CD14-positive monocyte (primary cell): ENCODE results near the gene GRIK2. TPM values are rescaled to one million over a fixed set of nuclear protein-coding genes. Genes with fewer than 3 reads are reported as not detected.

Experiments
- DNase-seq, 3 donors: peaks; one replicate each; pipeline ENCODE4 v3.0.0-alpha.2; 2011 to 2022
- H2AFZ ChIP-seq: 2 replicates; pipeline ENCODE4 v1.6.0; 2012; ENCODE audit warnings: mild to moderate bottlenecking, low read depth, low read length, inconsistent platforms; ENCODE audit not compliant: insufficient read depth, poor library complexity, severe bottlenecking
- H3K27ac ChIP-seq, 2 donors: 1 replicate in 1 of 2; 2 replicates in 1 of 2; pipeline ENCODE4 v1.5.1; 2012 to 2013; ENCODE audit warnings: low read length in 2 of 2, control low read depth in 1 of 2, inconsistent platforms in 1 of 2, low read depth in 1 of 2, mild to moderate bottlenecking in 1 of 2
- H3K27me3 ChIP-seq, 2 donors: one replicate each; pipeline versions ENCODE4 v1.6.0 to v1.6.1; 2011 to 2013; ENCODE audit warnings: low read length in 2 of 2; ENCODE audit not compliant: control insufficient read depth in 2 of 2, insufficient read depth in 2 of 2
- H3K36me3 ChIP-seq, 2 donors: replicated peaks in 1 of 2; 1 replicate in 1 of 2; 2 replicates in 1 of 2; pipeline versions ENCODE4 v1.5.1 to v1.6.1; 2012 to 2013; ENCODE audit warnings: low read length in 2 of 2, control low read depth in 1 of 2, inconsistent platforms in 1 of 2, mild to moderate bottlenecking in 1 of 2; ENCODE audit not compliant: insufficient read depth in 2 of 2, control insufficient read depth in 1 of 2
- H3K4me1 ChIP-seq, 2 donors: 1 replicate in 1 of 2; 2 replicates in 1 of 2; pipeline versions ENCODE4 v1.5.1 to v1.6.1; 2012 to 2013; ENCODE audit warnings: low read length in 2 of 2, control low read depth in 1 of 2, inconsistent platforms in 1 of 2, mild to moderate bottlenecking in 1 of 2, moderate library complexity in 1 of 2; ENCODE audit not compliant: insufficient read depth in 2 of 2, control insufficient read depth in 1 of 2
- H3K4me2 ChIP-seq: replicated peaks from 2 replicates; pipeline ENCODE3; 2012; ENCODE audit warnings: low read length, moderate library complexity, mild to moderate bottlenecking; ENCODE audit not compliant: poor library complexity, severe bottlenecking; ENCODE audit errors: extremely low read depth
- H3K4me3 ChIP-seq, 3 experiments: fragments of 200-600 bp in 1 of 3; sonication (generic) in 1 of 3; replicated peaks in 1 of 3; 1 replicate in 2 of 3; 2 replicates in 1 of 3; pipeline ENCODE4 v1.5.1; 2011 to 2013; ENCODE audit warnings: low read length in 3 of 3, mild to moderate bottlenecking in 3 of 3, control low read depth in 2 of 3, low read depth in 2 of 3, inconsistent platforms in 1 of 3, moderate library complexity in 1 of 3
- H3K79me2 ChIP-seq: 2 replicates; pipeline ENCODE4 v1.6.0; 2012; ENCODE audit warnings: mild to moderate bottlenecking, control low read depth, inconsistent platforms, low read length, moderate library complexity; ENCODE audit not compliant: insufficient read depth
- H3K9ac ChIP-seq: 2 replicates; pipeline ENCODE4 v1.6.0; 2017; ENCODE audit warnings: low read length, mild to moderate bottlenecking; ENCODE audit not compliant: insufficient read depth, poor library complexity, severe bottlenecking
- H3K9me3 ChIP-seq, 2 donors: replicated peaks in 1 of 2; 1 replicate in 1 of 2; 2 replicates in 1 of 2; pipeline versions ENCODE4 v1.5.1 to v1.6.1; 2012 to 2013; ENCODE audit warnings: low read length in 2 of 2, control low read depth in 1 of 2; ENCODE audit not compliant: control insufficient read depth in 1 of 2, insufficient read depth in 1 of 2
- H4K20me1 ChIP-seq: 2 replicates; pipeline ENCODE4 v1.6.0; 2012; ENCODE audit warnings: mild to moderate bottlenecking, low read length, control low read depth, moderate library complexity; ENCODE audit not compliant: insufficient read depth
- H3K27ac Mint-ChIP-seq, 7 donors: one replicate each; pipeline ENCODE4 v1.8.0; 2020; ENCODE audit warnings: mild to moderate bottlenecking in 7 of 7, mixed read lengths in 7 of 7, moderate library complexity in 6 of 7, inconsistent platforms in 2 of 7
- H3K27me3 Mint-ChIP-seq, 3 donors: one replicate each; pipeline ENCODE4 v1.8.0; 2021 to 2022; ENCODE audit warnings: low read depth in 3 of 3, mild to moderate bottlenecking in 3 of 3, mixed read lengths in 3 of 3, moderate library complexity in 3 of 3, inconsistent platforms in 1 of 3
- H3K36me3 Mint-ChIP-seq, 2 donors: one replicate each; pipeline ENCODE4 v1.8.0; 2020; ENCODE audit warnings: mixed read lengths in 2 of 2, inconsistent platforms in 1 of 2, mild to moderate bottlenecking in 1 of 2
- H3K4me1 Mint-ChIP-seq: one replicate; pipeline ENCODE4 v1.8.0; 2020; ENCODE audit warnings: mild to moderate bottlenecking, mixed read lengths
- H3K4me3 Mint-ChIP-seq, 2 donors: one replicate each; pipeline ENCODE4 v1.8.0; 2020; ENCODE audit warnings: mild to moderate bottlenecking in 2 of 2, mixed read lengths in 2 of 2, moderate library complexity in 1 of 2
- H3K9me3 Mint-ChIP-seq, 7 donors: one replicate each; pipeline ENCODE4 v1.8.0; 2020 to 2022; ENCODE audit warnings: mixed read lengths in 7 of 7, mild to moderate bottlenecking in 6 of 7, moderate library complexity in 6 of 7, inconsistent platforms in 2 of 7
- CTCF ChIP-seq: fragments of 200-600 bp; IDR thresholded peaks from one replicate; pipeline ENCODE4 v1.8.0; 2022; ENCODE audit warnings: antibody characterized with exemption, mild to moderate bottlenecking
- WGBS: methylation state at CpG from one replicate; pipeline ENCODE4 v1.1.5; 2013; ENCODE audit warnings: missing lambda C conversion rate; ENCODE audit not compliant: insufficient coverage; 5-methylcytosine and 5-hydroxymethylcytosine counted together
- intact Hi-C, 2 donors: fragments of 100-400 bp; cut with micrococcal nuclease; formaldehyde crosslinking; loops; one replicate each; pipeline versions ENCODE4 v1.15.0 to v1.15.1; 2023
- polyA plus RNA-seq, 3 donors: library from polyadenylated mRNA; depleted of rRNA in 1 of 3; unstranded in 2 of 3; stranded (reverse) in 1 of 3; fragments of 300-500 nt in 2 of 3; fragments of >200 nt in 1 of 3; fragmentation: Illumina TruSeq in 2 of 3; gene quantifications; 1 replicate in 2 of 3; 2 replicates in 1 of 3; pipeline ENCODE4 v1.2.3, GENCODE V29; 2012 to 2021

The GRIK2 gene
- polyA plus RNA-seq, 3 donors = not detected

GRCh38 chr6:101541894-101542293, 148.4 kb downstream of the GRIK2 start:
- Mint-ChIP-seq H3K27ac (no peak overlapping the region), H3K4me1 (no peaks in the 10 kb centered on the region), H3K4me3 (no peak overlapping the region), H3K27me3 (peaks cover 0 to 2% (median 0%) of the 10 kb centered on the region in 3 donors), H3K9me3 (peaks cover 0 to 3% (median 0%) of the 10 kb centered on the region in 7 donors), H3K36me3 (no peaks in the 10 kb centered on the region)
- intact Hi-C loops = no loop called here
- no peak overlapping the region for H3K9ac ChIP-seq
- no peak overlapping the region for H3K27ac ChIP-seq
- no peak for TF ChIP-seq CTCF
- no peaks in the 10 kb centered on the region for H3K79me2 ChIP-seq
- DNase-seq = no peak
- H4K20me1 ChIP-seq = no peaks in the 10 kb centered on the region
- no peaks in the 10 kb centered on the region for H3K27me3 ChIP-seq
- no CpG with 5 or more reads among the region's 2 CpGs for WGBS
- H3K4me2 ChIP-seq = no peak overlapping the region
- H3K36me3 ChIP-seq = no peaks in the 10 kb centered on the region
- H2AFZ ChIP-seq = no peak overlapping the region
- no peak overlapping the region for H3K4me3 ChIP-seq
- H3K4me1 ChIP-seq = no peaks in the 10 kb centered on the region
- H3K9me3 ChIP-seq = no peaks in the 10 kb centered on the region

- Histone ChIP-seq H3K9ac (no peak overlapping the region), H4K20me1 (no peaks in the 10 kb centered on the region), H3K9me3 (no peaks in the 10 kb centered on the region), H3K27ac (no peak overlapping the region), H3K4me3 (no peak overlapping the region), H3K4me1 (no peaks in the 10 kb centered on the region), H2AFZ (no peak overlapping the region), H3K27me3 (no peaks in the 10 kb centered on the region), H3K36me3 (no peaks in the 10 kb centered on the region), H3K79me2 (no peaks in the 10 kb centered on the region), H3K4me2 (no peak overlapping the region)
- TF ChIP-seq CTCF = no peak
- peaks cover 0 to 4% (median 0%) of the 10 kb centered on the region in 7 donors for H3K9me3 Mint-ChIP-seq
- DNase-seq = no peak
- H3K36me3 Mint-ChIP-seq = no peaks in the 10 kb centered on the region
- no peaks in the 10 kb centered on the region for H3K4me1 Mint-ChIP-seq
- no peak overlapping the region for H3K27ac Mint-ChIP-seq
- peaks cover 0 to 2% (median 0%) of the 10 kb centered on the region in 3 donors for H3K27me3 Mint-ChIP-seq
- intact Hi-C loops = no loop called here
- WGBS = no CpG with 5 or more reads among the region's 1 CpG
- no peak overlapping the region for H3K4me3 Mint-ChIP-seq
These were observed 150.3 kb downstream of the GRIK2 start for GRCh38 chr6:101543796-101544195.
